HG02884 (cell line): ENCODE results near the gene FRMD1.

Source experiments
- ATAC-seq: cut with Tn5 transposase; IDR thresholded peaks from one replicate; pipeline ENCODE4 v1.9.1; 2021; ENCODE audit warnings: mild to moderate bottlenecking, moderate library complexity; ENCODE audit not compliant: unreplicated experiment

The FRMD1 gene

DNA sequence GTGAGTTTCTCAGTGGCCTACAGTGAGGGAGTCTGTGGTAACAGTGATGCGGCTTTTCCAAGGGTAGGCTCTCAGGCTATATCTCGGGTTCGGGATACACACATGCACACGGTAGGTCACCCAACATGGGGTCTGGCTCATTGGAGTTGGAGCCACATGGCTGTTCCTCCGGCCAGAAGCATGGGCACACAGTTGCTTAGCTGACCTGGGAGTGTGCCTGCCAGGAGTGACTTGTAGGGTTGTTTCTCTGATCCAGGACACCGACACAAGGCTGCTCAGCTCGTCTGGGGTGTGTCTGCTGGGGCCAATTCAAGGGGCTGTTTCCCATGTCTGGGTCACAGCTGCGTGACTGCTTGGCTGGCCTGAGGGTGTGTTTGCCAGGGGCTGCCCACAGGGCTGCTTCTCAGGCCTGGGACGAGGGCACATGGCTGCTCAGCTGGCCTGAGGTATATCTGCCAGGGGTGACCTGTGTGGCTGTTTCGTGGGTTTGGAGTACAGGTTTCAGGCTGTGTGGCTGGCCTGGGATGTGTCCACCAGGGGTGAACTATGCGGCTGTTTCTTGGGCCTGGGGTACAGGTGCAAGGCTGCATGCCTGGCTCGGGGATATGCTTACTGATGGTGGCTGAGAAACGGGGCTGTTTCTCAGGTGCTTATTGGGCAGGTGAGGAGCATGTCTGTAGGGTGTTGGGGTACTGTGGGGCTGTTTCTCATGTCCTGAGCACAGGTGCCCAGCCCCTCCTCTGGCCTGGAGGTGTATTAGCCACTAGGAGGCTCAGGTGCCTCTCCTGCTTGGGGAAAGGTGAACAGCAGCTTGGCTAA lies 66.4 kb downstream of the FRMD1 start:
- no peak for ATAC-seq

DNA sequence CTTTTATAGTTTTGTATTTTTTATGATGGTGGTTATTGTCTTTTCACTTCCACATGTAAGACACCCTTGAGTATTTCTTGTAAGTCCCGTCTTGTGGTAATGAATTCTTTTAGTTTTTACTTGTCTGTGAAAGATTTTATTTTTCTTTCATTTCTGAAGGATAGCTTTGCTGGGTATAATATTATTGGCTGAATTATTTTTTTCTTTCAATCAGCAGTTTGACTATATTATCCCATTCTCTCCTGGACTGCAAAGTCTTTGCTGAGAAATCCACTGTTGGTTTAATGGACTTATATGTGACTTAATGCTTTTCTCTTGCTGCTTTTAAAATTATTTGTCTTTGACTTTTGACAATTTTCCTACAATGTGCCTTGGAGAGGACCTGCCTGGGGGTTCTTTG lies 67.7 kb downstream of the FRMD1 start:
- ATAC-seq = no peak

DNA sequence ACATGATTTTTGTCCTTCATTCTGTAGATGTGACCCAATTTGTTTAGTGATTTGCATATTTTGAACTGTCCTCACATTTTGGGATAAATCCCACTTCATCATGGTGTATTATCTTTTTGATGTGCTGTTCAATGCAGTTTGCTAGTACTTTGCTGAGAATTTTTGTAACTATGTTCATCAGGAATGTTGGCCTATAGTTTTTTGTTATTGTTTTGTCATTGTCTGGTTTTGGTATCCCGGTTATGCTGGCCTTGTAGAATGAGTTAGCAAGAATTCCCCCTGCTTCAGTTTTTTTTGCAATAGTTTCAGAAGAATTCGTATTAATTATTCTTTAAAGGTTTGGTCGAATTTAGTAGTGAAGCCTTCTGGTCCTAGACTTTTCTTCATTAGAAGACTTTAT lies 69.7 kb downstream of the FRMD1 start:
- no peak for ATAC-seq

DNA sequence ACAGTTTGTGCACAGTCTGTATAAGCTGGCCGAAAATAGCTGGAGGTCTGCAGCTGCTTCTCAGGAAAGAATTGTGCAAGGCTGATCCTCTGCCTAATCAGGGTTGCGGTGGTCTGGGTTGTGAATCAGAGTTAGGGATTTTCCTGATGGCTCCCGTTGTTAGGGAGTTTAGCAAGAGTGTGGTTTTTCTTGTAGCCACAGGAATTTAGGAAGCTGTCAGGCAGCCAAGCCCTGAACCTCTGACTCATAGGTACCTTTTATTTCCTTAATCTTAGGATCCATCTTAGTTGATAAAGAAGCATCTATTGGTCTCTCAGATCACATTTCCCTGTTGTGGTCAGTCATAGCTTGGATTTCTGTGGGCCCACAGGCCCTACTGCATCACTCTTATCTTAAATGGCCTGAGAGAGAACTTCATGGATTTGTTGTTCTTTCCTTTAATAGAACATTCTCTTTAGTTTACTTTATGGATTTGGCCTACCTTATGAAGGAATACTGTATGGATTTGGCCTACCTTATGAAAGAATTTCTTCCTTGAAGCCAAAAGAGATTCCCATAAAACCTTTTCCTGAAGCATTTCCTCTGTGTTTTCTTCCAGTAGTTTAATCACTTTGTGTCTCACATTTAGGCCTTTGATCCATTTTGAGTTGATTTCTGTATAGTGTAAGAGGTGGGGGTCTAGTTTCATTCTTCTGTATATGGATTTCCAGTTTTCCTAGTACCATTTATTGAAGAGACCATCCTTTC lies 71.2 kb downstream of the FRMD1 start:
- no peak for ATAC-seq

DNA sequence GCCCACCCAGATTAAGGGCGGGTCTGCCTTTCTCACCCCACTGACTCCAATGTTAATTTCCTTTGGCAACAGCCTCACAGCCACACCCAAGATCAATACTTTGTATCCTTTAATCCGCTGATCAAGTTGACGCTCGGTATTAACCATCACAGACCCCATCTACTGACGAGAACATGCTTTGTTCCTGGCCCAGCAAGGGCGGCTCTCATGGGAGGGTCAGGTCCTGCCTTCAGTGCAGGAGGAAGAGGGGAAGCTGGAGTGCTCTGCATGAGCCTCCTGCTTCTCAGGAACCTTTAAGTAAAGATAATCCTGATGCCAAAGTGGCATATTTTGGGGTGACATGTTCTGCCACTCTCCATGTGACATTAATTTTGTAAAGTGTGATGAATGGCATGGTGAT lies 73.2 kb downstream of the FRMD1 start:
- ATAC-seq = no peak

DNA sequence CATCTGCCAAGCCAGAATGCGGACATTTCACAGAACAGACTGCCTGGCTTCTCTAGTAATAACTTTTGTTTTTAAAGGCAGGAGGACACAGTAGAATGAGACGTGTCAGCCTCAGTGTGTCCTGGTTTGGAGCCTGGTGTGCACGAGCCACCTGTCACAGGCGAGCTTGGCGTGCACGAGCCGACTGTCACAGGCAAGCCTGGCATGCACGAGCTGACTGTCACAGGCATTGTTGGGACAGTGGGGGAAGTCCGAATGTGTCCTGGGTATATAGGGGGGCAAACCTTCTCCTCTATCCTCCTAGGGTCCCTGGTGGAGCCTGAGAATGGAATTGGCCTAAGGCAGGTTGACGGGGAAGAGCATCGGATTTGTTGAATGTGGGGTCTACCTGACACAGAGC lies 74.1 kb downstream of the FRMD1 start:
- ATAC-seq = no peak

DNA sequence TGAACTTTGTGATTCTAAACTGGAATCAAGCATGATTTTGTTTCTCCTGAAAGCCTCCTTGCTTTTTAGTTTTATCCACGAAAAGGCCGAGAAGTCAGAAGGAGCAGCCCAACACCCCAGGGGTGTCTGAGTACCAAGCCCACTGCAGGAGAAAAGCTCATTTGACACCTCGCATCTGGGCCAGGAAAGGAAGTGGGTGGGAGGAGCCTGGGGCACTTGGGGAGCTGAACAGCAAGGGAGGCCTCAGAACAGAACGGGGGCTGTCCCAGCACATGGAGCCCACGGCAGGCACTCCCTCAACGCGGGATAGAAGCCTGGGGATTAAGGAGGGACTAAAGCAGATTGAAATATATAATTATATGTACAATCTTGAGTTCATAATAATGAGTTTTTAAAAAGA lies 75.0 kb downstream of the FRMD1 start:
- no peak for ATAC-seq
